ENCODE data around the gene YWHAH. TPM values are rescaled to one million over a fixed set of nuclear protein-coding genes. Genes with fewer than 3 reads are reported as not detected.

YWHAH gene
- polyA plus RNA-seq, 2 of the 4 experiments (the other 2 are of a cell fraction): 91.9 to 137 TPM

GRCh38 chr22:31929167-31929930 is 15.0 kb upstream of the YWHAH start:
- Histone ChIP-seq H3K27ac (no peak overlapping the region), H3K9me3 (no peaks in the 10 kb centered on the region), H3K4me1 (no peaks in the 10 kb centered on the region), H3K4me2 (no peak overlapping the region), H3K4me3 (no peak overlapping the region)
- no peak for ATAC-seq
- FAIRE-seq: no peak
- no peak for TF ChIP-seq RAD21 (conservative IDR thresholded peaks at IDR 0.05 in 1 of 2, IDR thresholded peaks at IDR 0.05 in 1 of 2)
- TF ChIP-seq JUNB (IDR thresholded peaks at IDR 0.05): no peak
- TF ChIP-seq ZFP36 (IDR thresholded peaks at IDR 0.05; ENCODE audit: borderline replicate concordance, partially characterized antibody): no peak
- no peak for TF ChIP-seq MYC (IDR thresholded peaks at IDR 0.05; ENCODE audit: borderline replicate concordance, low read length)
- no peak for TF ChIP-seq KDM5A (IDR thresholded peaks at IDR 0.05)
- TF ChIP-seq CTCF (IDR thresholded peaks at IDR 0.05): no peak
- TF ChIP-seq ATOH8 (CRISPR knock-in tag; IDR thresholded peaks at IDR 0.05; ENCODE audit: low read depth): no peak
- no peak for TF ChIP-seq ESRRA (IDR thresholded peaks at IDR 0.05; ENCODE audit: borderline replicate concordance, low read length)
- TF ChIP-seq HES2 (IDR thresholded peaks at IDR 0.05): no peak
- TF ChIP-seq CHD2 (IDR thresholded peaks at IDR 0.05; ENCODE audit: low read length, partially characterized antibody): no peak
- no peak for TF ChIP-seq NPAS2 (CRISPR knock-in tag; IDR thresholded peaks at IDR 0.05; ENCODE audit: borderline replicate concordance)
- no peak for TF ChIP-seq USF2 (IDR thresholded peaks at IDR 0.05)
- TF ChIP-seq MAFK (IDR thresholded peaks at IDR 0.05; ENCODE audit: partially characterized antibody): no peak
- TF ChIP-seq RCOR1 (IDR thresholded peaks at IDR 0.05; ENCODE audit: low read depth, low read length): no peak
- no peak for TF ChIP-seq SREBF2 (IDR thresholded peaks at IDR 0.05)
- TF ChIP-seq ZC3H11A (IDR thresholded peaks at IDR 0.05): no peak
- TF ChIP-seq FOSB (CRISPR knock-in tag; IDR thresholded peaks at IDR 0.05): no peak
- POLR2A ChIA-PET: no interaction called here
- WGBS (ENCODE audit: missing lambda C conversion rate): 71% methylated on average over 6 of the region's 8 CpGs
- no peak for DNase-seq (ENCODE audit: low read depth in 1 of 2, low spot score in 1 of 2)
- CTCF ChIA-PET: no interaction called here

GRCh38 chr22:31932863-31933262 is 11.5 kb upstream of the YWHAH start:
- no peak for FAIRE-seq
- ChIA-PET CTCF (interaction anchor here (1.1 kb wide), 1 partner anchor 86 kb away, joined by 3 read pairs; no protein-coding TSS in a partner anchor), POLR2A (no interaction called here)
- Histone ChIP-seq H3K4me1 (no peaks in the 10 kb centered on the region), H3K9me3 (no peaks in the 10 kb centered on the region), H3K4me3 (no peak overlapping the region), H3K27ac (no peak overlapping the region), H3K4me2 (no peak overlapping the region)
- TF ChIP-seq EHMT2 (IDR thresholded peaks at IDR 0.05; ENCODE audit: low read depth) (no peak), HDAC2 (IDR thresholded peaks at IDR 0.05) (no peak)
- WGBS (ENCODE audit: missing lambda C conversion rate): 62% methylated on average over 5 of the region's 5 CpGs
- no peak for DNase-seq (ENCODE audit: low read depth in 1 of 2, low spot score in 1 of 2)
- ATAC-seq: no peak

GRCh38 chr22:31933406-31933805 is 10.9 kb upstream of the YWHAH start:
- Histone ChIP-seq H3K9me3 (no peaks in the 10 kb centered on the region), H3K27ac (no peak overlapping the region), H3K4me3 (no peak overlapping the region), H3K4me2 (no peak overlapping the region), H3K4me1 (no peaks in the 10 kb centered on the region)
- ChIA-PET CTCF (interaction anchor here (1.1 kb wide), 1 partner anchor 87 kb away, joined by 3 read pairs; no protein-coding TSS in a partner anchor), POLR2A (no interaction called here)
- no peak for DNase-seq (ENCODE audit: low read depth in 1 of 2, low spot score in 1 of 2)
- 78% methylated on average over 4 of the region's 6 CpGs for WGBS (ENCODE audit: missing lambda C conversion rate)
- TF ChIP-seq CHD2 (IDR thresholded peaks at IDR 0.05; ENCODE audit: low read length, partially characterized antibody) (no peak), ZC3H11A (IDR thresholded peaks at IDR 0.05) (no peak), ZNF302 (CRISPR knock-in tag; IDR thresholded peaks at IDR 0.05) (no peak), CBX2 (IDR thresholded peaks at IDR 0.05; ENCODE audit: borderline replicate concordance, low read depth) (no peak), ATOH8 (CRISPR knock-in tag; IDR thresholded peaks at IDR 0.05; ENCODE audit: low read depth) (no peak), HMGXB4 (CRISPR knock-in tag; IDR thresholded peaks at IDR 0.05; ENCODE audit: borderline replicate concordance) (no peak), HDAC2 (IDR thresholded peaks at IDR 0.05) (no peak), E2F6 (IDR thresholded peaks at IDR 0.05; ENCODE audit: borderline replicate concordance, low read depth) (no peak), EP300 (IDR thresholded peaks at IDR 0.05) (no peak)
- ATAC-seq: no peak
- FAIRE-seq: no peak

Measured in A549 (cell line).